ENCODE data around the gene DCTD. TPM values are rescaled to one million over a fixed set of nuclear protein-coding genes. Genes with fewer than 3 reads are reported as not detected.

DCTD gene
- polyA plus RNA-seq (2012; ENCODE audit: insufficient read depth, insufficient read length): 159 TPM

- peak; percentile 42 for DNase-seq (ENCODE audit: low read depth, low spot score)
- H3K4me3 ChIP-seq (ENCODE audit: low read length): peak within 1 kb of the TSS; percentile 83
These were observed at the start of gene DCTD for GRCh38 chr4:182917182-182918043. TSS of gene DCTD (minus strand) at chr4:182917386. CDS start at chr4:182915568, 1,818 bp downstream.

- H3K4me3 ChIP-seq (ENCODE audit: low read length): no peak overlapping the region
- no peak for DNase-seq (ENCODE audit: low read depth, low spot score)
These were observed 43.6 kb upstream of the DCTD start for GRCh38 chr4:182960746-182961145.

DNA sequence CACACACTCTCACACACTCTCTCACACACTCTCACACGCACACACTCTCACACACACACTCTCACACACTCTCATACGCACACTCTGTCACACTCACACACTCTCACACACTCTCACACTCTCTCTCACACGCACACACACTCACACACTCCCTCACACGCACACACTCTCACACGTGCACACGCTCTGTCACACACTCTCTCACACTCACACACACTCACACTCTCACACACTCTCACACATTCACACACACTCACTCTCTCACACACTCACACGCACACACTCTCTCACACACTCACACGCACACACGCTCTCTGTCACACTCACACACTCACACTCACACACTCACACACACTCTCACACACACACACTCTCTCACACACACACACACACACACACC lies 43.0 kb upstream of the DCTD start:
- DNase-seq (ENCODE audit: low read depth, low spot score): no peak
- H3K4me3 ChIP-seq (ENCODE audit: low read length): no peak overlapping the region

DNA sequence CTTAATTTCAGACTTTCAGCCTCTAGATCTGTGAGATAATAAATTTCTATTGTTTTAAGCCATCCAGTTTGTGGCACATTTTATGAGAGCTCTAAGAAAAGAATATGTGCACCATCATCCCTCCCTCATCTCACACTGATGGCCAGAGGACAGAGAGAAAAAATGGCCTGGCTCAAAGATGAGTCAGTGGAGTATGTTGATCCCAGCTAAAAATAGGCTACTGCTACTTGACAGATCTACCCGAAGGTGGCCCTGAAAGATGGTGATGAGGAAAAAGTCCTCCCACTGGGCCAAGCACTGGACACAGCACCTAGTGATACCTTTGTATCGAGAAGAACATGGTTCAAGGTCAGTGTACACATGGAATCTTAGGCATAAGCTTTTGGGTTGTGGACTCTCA lies 38.2 kb upstream of the DCTD start:
- DNase-seq (ENCODE audit: low read depth, low spot score): no peak
- H3K4me3 ChIP-seq (ENCODE audit: low read length): no peak overlapping the region

DNA sequence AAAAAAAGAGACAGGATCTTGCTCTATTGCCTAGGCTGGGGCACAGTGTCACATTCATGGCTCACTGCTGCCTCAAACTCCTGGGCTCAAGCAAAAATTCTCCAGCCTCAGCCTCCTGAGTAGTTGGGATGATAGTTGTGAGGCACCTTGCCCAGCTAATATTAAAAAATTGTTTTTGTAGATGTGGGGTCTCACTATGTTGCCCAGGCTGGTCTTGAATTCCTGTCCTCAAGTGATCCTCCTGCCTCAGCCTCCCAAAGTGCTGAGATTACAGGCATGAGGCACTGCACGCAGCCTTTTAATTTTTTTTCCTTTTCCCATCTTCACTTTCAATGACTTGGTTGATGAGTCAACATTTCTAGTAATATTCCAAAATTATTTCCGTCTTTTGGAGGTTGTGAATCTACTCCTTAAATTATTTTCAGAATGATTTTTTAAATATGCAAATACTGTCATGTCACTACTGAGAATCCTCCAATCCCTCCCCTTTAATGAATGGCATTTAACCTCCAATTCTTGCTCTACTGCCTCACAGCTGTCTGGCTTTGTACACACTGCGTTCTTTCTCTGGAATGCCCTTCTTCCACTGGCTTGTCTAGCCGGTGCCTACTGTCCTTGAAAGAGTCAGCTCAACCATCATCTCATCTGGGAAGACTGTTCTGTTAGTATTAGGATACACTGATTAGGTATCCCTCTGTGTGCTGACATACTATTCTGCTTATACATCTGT lies 27.5 kb upstream of the DCTD start:
- no peak for DNase-seq (ENCODE audit: low read depth, low spot score)
- H3K4me3 ChIP-seq (ENCODE audit: low read length): no peak overlapping the region

GRCh38 chr4:182939680-182940079 lies 22.5 kb upstream of the DCTD start:
- H3K4me3 ChIP-seq (ENCODE audit: low read length): no peak overlapping the region
- no peak for DNase-seq (ENCODE audit: low read depth, low spot score)

DNA sequence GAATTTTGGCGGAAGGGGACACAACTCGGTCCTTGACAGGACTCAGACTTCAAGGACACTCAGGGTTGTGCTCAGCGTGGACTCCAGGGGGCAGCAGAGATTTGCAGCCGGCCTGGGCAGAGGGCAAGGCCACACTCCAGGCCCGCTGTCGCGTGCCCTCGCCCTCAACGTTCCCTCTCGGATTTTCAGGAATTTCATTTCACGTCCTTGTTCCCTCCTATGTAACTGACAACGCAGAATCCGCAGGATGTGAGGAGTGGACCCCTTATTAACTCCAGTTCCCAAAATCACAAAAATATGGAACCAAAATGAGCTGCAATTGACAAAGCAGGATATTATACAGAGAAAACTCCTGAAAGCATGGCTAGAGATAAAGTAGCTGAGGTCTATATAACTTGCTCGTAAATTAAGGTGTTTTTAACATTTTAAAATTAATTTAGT lies 21.0 kb upstream of the DCTD start:
- peak; percentile 31 for DNase-seq (ENCODE audit: low read depth, low spot score)
- H3K4me3 ChIP-seq (ENCODE audit: low read length): no peak overlapping the region

GRCh38 chr4:182937268-182938204 lies 20.4 kb upstream of the DCTD start:
- no peak for DNase-seq (ENCODE audit: low read depth, low spot score)
- H3K4me3 ChIP-seq (ENCODE audit: low read length): no peak overlapping the region

DNA sequence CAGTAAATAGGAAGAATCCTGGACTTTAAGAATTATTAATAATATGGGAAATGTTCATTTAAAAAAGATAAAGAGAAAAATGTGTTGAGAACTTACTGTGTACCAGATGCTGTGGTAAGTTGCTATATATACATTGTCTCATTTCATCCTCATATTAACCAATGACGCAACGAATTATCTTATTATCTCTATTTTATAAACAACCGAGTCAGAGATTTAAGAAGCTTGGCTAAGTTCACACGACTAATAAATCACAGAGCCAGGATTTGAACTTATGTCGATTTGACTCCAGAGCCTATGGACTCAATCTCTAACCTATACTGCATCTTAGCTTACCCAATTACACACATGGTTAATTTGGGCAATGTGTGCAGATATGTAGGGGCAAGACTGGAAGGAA lies 15.5 kb upstream of the DCTD start:
- H3K4me3 ChIP-seq (ENCODE audit: low read length): no peak overlapping the region
- no peak for DNase-seq (ENCODE audit: low read depth, low spot score)

DNA sequence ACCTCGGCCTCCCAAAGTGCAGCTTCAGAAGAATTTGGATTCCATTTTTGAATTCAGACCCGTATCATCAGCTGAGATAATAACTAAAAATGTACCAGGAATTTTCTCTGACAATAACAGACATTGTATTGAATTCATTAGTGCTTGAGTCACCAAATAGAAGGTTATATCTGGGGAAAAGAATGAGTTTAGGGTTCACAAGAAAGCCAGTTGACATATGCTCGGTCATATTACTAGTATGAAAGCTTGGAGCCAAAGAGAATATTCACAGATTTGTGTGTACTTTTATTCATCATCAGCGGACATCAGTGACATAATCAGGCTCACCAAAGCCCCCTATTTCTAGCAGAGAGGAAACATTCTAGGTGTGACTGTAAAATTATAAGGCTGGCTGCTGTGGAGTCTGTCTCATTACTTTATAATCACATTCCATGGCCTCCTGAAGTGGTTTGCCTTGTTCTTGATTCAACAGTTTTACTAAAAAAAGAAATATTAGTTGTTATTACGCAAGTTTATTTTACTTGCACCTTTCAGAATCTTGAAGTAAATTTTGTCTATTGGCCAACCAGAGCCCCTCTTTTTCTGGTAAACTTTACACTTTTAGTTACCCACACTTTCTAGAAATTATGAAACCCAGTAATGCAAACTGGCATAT lies 14.6 kb upstream of the DCTD start:
- no peak for DNase-seq (ENCODE audit: low read depth, low spot score)
- no peak overlapping the region for H3K4me3 ChIP-seq (ENCODE audit: low read length)

DNA sequence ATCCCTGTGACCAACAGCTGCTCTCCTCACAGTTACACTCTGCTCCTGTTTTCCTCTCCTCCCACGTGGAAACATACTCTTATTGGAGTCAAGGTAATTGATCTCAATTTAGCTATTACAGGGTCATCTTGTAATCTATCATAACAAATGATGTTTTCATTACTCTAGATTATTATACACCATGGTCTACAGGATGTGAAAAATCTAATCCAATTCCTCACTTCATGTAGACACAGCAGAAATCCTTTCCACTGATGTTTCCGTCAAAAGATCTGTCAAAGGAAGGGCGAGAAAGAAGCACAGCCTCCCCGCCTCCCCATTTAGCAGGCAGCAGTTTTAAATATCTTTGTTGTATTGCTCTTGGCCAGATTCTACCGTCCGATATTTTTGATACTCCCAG lies 13.7 kb upstream of the DCTD start:
- no peak for DNase-seq (ENCODE audit: low read depth, low spot score)
- H3K4me3 ChIP-seq (ENCODE audit: low read length): no peak overlapping the region

GRCh38 chr4:182929296-182929695 lies 12.1 kb upstream of the DCTD start:
- H3K4me3 ChIP-seq (ENCODE audit: low read length): no peak overlapping the region
- no peak for DNase-seq (ENCODE audit: low read depth, low spot score)

- H3K4me3 ChIP-seq (ENCODE audit: low read length): no peak overlapping the region
- DNase-seq (ENCODE audit: low read depth, low spot score): peak; percentile 15
These were observed 10.9 kb upstream of the DCTD start for GRCh38 chr4:182928061-182928460.

DNA sequence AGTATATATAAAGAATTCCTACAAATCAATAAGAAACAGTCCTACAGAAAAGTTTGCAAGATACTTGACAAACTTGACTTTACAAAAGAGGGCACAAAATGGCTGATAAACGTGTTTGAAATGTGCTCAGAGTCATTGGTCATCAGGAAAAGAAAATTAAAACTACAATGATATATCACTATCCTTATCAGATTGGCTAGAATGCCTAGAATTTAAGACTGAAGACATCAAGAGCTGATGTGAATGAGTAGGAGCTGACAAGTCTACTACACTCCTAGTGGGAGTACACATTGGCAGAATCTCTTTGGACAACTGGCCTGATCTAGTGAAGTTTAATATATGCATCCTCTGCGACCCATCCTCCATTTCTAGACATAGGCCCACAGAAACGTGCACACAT lies 10.3 kb upstream of the DCTD start:
- no peak for DNase-seq (ENCODE audit: low read depth, low spot score)
- H3K4me3 ChIP-seq (ENCODE audit: low read length): no peak overlapping the region

DNA sequence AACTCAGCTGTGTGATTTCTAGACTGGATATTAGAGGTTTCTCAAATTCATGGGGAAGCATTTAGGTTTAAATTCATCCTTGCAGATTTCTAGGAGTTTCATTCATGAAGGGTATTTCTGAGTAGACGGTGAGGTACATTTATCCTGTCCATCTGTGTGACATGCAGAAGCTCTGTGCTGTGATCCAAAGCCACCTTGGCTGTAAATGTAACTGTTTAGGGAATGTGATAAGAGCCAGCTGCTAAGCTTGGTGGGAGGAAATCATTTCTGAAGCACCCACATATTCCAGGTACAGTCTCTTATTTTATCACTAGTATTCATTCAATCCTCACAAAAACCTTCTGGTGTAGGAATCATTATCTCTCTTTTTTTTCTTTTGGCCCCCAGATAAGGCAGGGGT lies 8.7 kb upstream of the DCTD start:
- H3K4me3 ChIP-seq (ENCODE audit: low read length): no peak overlapping the region
- DNase-seq (ENCODE audit: low read depth, low spot score): no peak

GRCh38 chr4:182925298-182925757 lies 8.1 kb upstream of the DCTD start:
- peak; percentile 71 for DNase-seq (ENCODE audit: low read depth, low spot score)
- no peak overlapping the region for H3K4me3 ChIP-seq (ENCODE audit: low read length)

DNA sequence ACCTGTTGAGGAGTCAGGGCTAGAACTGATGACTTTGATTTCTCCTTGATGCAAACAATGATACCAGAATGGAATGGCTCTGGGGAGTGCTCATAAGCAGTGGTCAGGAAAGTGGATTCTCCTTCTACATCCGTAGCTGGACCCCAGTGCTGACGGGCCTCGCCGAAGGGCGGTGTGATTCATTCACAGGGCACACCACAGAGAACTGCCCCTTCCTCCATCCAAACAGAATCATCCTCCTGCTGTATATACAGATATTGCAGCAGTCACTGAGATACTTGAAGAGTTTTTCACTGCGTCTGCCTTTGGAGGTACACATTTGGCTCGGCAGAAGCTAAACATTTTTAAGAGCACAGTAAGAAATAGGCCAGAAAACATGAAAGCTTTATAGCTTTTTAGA lies 7.3 kb upstream of the DCTD start:
- DNase-seq (ENCODE audit: low read depth, low spot score): no peak
- H3K4me3 ChIP-seq (ENCODE audit: low read length): no peak overlapping the region

DNA sequence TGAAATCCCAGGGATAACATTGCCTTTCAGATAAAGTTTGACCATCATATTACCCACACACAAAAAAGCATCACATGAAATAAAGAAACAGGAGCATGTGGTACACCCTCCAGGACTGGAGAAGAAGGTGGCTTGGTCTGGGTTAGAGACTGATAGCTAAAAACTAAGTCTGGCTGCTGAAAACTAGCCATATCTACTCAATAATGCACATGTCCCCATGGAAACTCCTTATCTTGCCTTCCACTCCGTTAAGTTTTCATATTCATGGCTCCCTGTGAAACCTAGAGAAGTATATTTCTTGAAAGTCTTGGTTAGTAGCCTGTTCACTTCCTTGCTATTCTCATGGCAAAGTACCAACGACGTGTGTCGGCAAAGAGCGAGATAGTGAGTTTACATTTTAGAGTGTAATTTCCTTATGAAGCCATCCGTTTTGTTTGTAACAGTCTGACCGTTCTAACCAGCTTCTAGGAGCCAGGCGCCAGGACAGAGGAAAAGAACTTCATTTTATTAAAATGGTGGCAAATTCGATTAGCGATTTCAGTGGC lies 6.7 kb upstream of the DCTD start:
- no peak overlapping the region for H3K4me3 ChIP-seq (ENCODE audit: low read length)
- no peak for DNase-seq (ENCODE audit: low read depth, low spot score)

DNA sequence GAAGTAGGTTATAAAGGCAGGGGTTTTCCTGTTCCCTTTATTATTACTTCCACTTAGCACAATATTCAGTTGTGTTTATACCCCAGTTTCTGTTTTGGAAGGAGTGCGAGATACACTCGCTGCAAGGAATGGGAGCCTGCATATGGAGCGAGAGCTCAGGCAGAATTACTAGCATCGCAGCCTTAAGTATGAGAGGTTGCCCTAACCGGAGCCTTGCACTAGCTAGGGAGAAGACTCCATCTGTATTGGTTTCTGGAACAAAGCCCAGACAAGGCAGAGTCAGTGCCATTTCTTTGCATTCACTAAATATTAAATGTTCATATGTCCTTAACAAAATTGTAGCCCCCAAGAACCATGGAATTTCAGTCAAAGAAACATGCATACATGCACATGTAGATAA lies 6.2 kb upstream of the DCTD start:
- no peak overlapping the region for H3K4me3 ChIP-seq (ENCODE audit: low read length)
- DNase-seq (ENCODE audit: low read depth, low spot score): no peak
